Erythroblast (primary cell): ENCODE results near the gene ADD3.

Source experiments
- GATA1 ChIP-seq: IDR thresholded peaks from 2 replicates; pipeline ENCODE4 v1.6.1; 2011; ENCODE audit warnings: low read depth, mild to moderate bottlenecking, control low read depth, low read length, moderate library complexity
- POLR2A ChIP-seq: IDR thresholded peaks from 2 replicates; pipeline ENCODE4 v1.6.1; 2011; ENCODE audit warnings: mild to moderate bottlenecking, low read length

GRCh38 chr10:110009736-110010475 lies 2.1 kb downstream of the ADD3 start:
- TF ChIP-seq POLR2A (no peak), GATA1 (no peak)
